Keratinocyte (primary cell): ENCODE measurements around the gene CD4.

Experiments used
- CTCF ChIP-seq, 3 experiments: IDR thresholded peaks in 1 of 3; conservative IDR thresholded peaks in 1 of 3; optimal IDR thresholded peaks in 1 of 3; 2 replicates in 2 of 3; 3 replicates in 1 of 3; pipeline versions ENCODE3 to v1.5.1; 2011; ENCODE audit warnings: low read length in 3 of 3, mild to moderate bottlenecking in 3 of 3, moderate library complexity in 2 of 3, control low read depth in 1 of 3, inconsistent platforms in 1 of 3; ENCODE audit not compliant: insufficient read depth in 2 of 3; ENCODE audit errors: extremely low read depth in 1 of 3
- EZH2 ChIP-seq: IDR thresholded peaks from one replicate; pipeline ENCODE4 v1.6.1; 2012; ENCODE audit warnings: inconsistent platforms, mild to moderate bottlenecking, low read length, moderate library complexity

GRCh38 chr12:6750506-6750905 lies 38.8 kb upstream of the CD4 start:
- TF ChIP-seq CTCF (optimal IDR thresholded peaks at IDR 0.05 in 1 of 3, IDR thresholded peaks at IDR 0.05 in 1 of 3, conservative IDR thresholded peaks at IDR 0.05 in 1 of 3; ENCODE audit: extremely low read depth in 1 of 3, insufficient read depth in 2 of 3, low read length in 3 of 3) (no peak), EZH2 (no peak)
